K562 (cell line): ENCODE measurements around the gene MAGI3. TPM values are rescaled to one million over a fixed set of nuclear protein-coding genes. Genes with fewer than 3 reads are reported as not detected.

Experiments used
- ATAC-seq: fragments of 200-7000 bp; cut with Tn5 transposase; 3 replicates; pipeline ENCODE4 v1.9.1; 2020; ENCODE audit warnings: moderate library complexity
- BruUV-seq: library from RNA; stranded (reverse); fragments of 400-500 nt; replicated peaks from 2 replicates; lab custom pipeline; 2021; lab: Mats Ljungman, UMichigan
- CTCF ChIA-PET: fragments of 300-600 bp; formaldehyde crosslinking; extraction: SDS; loops from one replicate; lab custom pipeline; 2021; ENCODE audit warnings: low intra/inter-chr PET ratio; lab: Yijun Ruan, JAX
- POLR2A ChIA-PET: fragments of 300-600, 350-650 bp; sonication (Branson Sonifier 250); formaldehyde crosslinking; extraction: SDS; loops from one replicate; lab custom pipeline; 2021; ENCODE audit warnings: antibody characterized with exemption, inconsistent platforms; lab: Yijun Ruan, JAX
- DNase-seq, 4 experiments: peaks; one replicate each; pipeline versions ENCODE4 v3.0.0 to v3.0.0-alpha.2; 2011 to 2018; ENCODE audit warnings: low spot score in 3 of 4, mixed read lengths in 3 of 4; ENCODE audit errors: extremely low read depth in 1 of 4
- FAIRE-seq: peaks from 2 replicates; lab custom pipeline; 2011; peaks lifted over from hg19 to GRCh38; lab: Jason Lieb, UNC
- H2AFZ ChIP-seq: 2 replicates; pipeline ENCODE4 v1.6.0; 2011; ENCODE audit warnings: low read depth, low read length, control low read depth, inconsistent platforms
- H3K27ac ChIP-seq: fragments of 200-600 bp; 3 replicates; pipeline ENCODE4 v1.8.0; 2011; ENCODE audit warnings: low read depth, mild to moderate bottlenecking, control low read depth, inconsistent platforms, low read length, moderate library complexity, mixed read lengths; ENCODE audit errors: extremely low read depth
- H3K27me3 ChIP-seq, 2 experiments: fragments of 300-600 bp in 1 of 2; 2 replicates in 1 of 2; 3 replicates in 1 of 2; pipeline versions ENCODE4 v1.6.0 to v1.8.0; 2011; ENCODE audit warnings: inconsistent platforms in 2 of 2, low read length in 2 of 2, mild to moderate bottlenecking in 1 of 2, mixed read lengths in 1 of 2, moderate library complexity in 1 of 2; ENCODE audit not compliant: control insufficient read depth in 2 of 2, insufficient read depth in 2 of 2
- H3K36me3 ChIP-seq: fragments of 300-600 bp; 3 replicates; pipeline ENCODE4 v1.8.0; 2011; ENCODE audit warnings: mild to moderate bottlenecking, low read length, inconsistent platforms; ENCODE audit not compliant: control insufficient read depth, insufficient read depth
- H3K4me1 ChIP-seq, 2 experiments: fragments of 200-600 bp in 1 of 2; replicated peaks in 1 of 2; 2 replicates in 1 of 2; 3 replicates in 1 of 2; pipeline versions ENCODE4 v1.5.1 to v1.8.0; 2011; ENCODE audit warnings: inconsistent platforms in 2 of 2, low read length in 2 of 2, mild to moderate bottlenecking in 1 of 2, mixed read lengths in 1 of 2, moderate library complexity in 1 of 2; ENCODE audit not compliant: control insufficient read depth in 2 of 2, insufficient read depth in 2 of 2
- H3K4me2 ChIP-seq: 2 replicates; pipeline ENCODE4 v1.6.1; 2011; ENCODE audit warnings: low read length, control low read depth, inconsistent platforms, mixed read lengths; ENCODE audit not compliant: insufficient read depth
- H3K4me3 ChIP-seq: fragments of 200-600 bp; sonication (generic), shearing (Covaris generic); 2 replicates; pipeline ENCODE4 v1.5.1; 2016; ENCODE audit warnings: control low read depth, inconsistent platforms
- H3K79me2 ChIP-seq: fragments of 200-600 bp; 3 replicates; pipeline ENCODE4 v1.8.0; 2011; ENCODE audit warnings: low read length, inconsistent platforms; ENCODE audit not compliant: control insufficient read depth, insufficient read depth
- H3K9ac ChIP-seq, 2 experiments: 2 replicates each; pipeline versions ENCODE4 v1.6.0 to v1.6.1; 2011; ENCODE audit warnings: low read depth in 2 of 2, low read length in 2 of 2, control low read depth in 1 of 2, inconsistent platforms in 1 of 2, mild to moderate bottlenecking in 1 of 2, mixed read lengths in 1 of 2; ENCODE audit not compliant: insufficient read depth in 1 of 2
- H3K9me1 ChIP-seq: one replicate; pipeline ENCODE4 v1.6.0; 2011; ENCODE audit warnings: inconsistent platforms, mild to moderate bottlenecking, low read length, moderate library complexity; ENCODE audit not compliant: control insufficient read depth, insufficient read depth
- H3K9me3 ChIP-seq: replicated peaks from 2 replicates; pipeline ENCODE4 v1.5.1; 2011; ENCODE audit warnings: low read depth, low read length, inconsistent platforms; ENCODE audit not compliant: control insufficient read depth, insufficient read depth
- H4K20me1 ChIP-seq: replicated peaks from 2 replicates; pipeline ENCODE4 v1.6.1; 2011; ENCODE audit warnings: low read length, inconsistent platforms, mixed read lengths; ENCODE audit not compliant: control insufficient read depth, insufficient read depth
- ARID1B ChIP-seq: fragments of 450-650 bp; IDR thresholded peaks from 2 replicates; pipeline ENCODE4 v1.6.1; 2016; ENCODE audit warnings: antibody characterized with exemption, mild to moderate bottlenecking, inconsistent platforms
- C11orf30 ChIP-seq: fragments of 450-650 bp; IDR thresholded peaks from 2 replicates; pipeline ENCODE4 v1.6.1; 2016; ENCODE audit warnings: low read depth, mild to moderate bottlenecking
- CBFA2T2 ChIP-seq: fragments of 450-650 bp; conservative IDR thresholded peaks from 2 replicates; pipeline ENCODE4 v1.6.1; 2017; ENCODE audit warnings: mild to moderate bottlenecking
- CBFA2T3 ChIP-seq: fragments of 450-650 bp; IDR thresholded peaks from 2 replicates; pipeline ENCODE4 v1.6.1; 2017
- CBX1 ChIP-seq: sonication (generic); IDR thresholded peaks from 2 replicates; pipeline ENCODE4 v1.6.1; 2016; ENCODE audit warnings: antibody characterized with exemption, low read depth, mild to moderate bottlenecking
- DPF2 ChIP-seq: fragments of 450-650 bp; IDR thresholded peaks from 2 replicates; pipeline ENCODE4 v1.6.1; 2016
- EP300 ChIP-seq: IDR thresholded peaks from 2 replicates; pipeline ENCODE4 v1.6.1; 2012; ENCODE audit warnings: low read length, improper control_type of control experiment
- ETV1 ChIP-seq: fragments of 450-650 bp; conservative IDR thresholded peaks from 2 replicates; pipeline ENCODE4 v1.6.1; 2016; ENCODE audit warnings: missing genetic modification characterization, control low read depth, low read depth, missing compliant biosample characterization
- FIP1L1 ChIP-seq: fragments of 200-400 bp; formaldehyde crosslinking; IDR thresholded peaks from 2 replicates; pipeline ENCODE4 v1.6.1; 2018; ENCODE audit warnings: mild to moderate bottlenecking, low read depth, low read length; ENCODE audit not compliant: poor library complexity, severe bottlenecking
- KDM1A ChIP-seq, 2 experiments: fragments of 450-650 bp; IDR thresholded peaks; 2 replicates each; pipeline ENCODE4 v1.6.1; 2016; ENCODE audit warnings: mild to moderate bottlenecking in 2 of 2
- MAFF ChIP-seq: IDR thresholded peaks from 2 replicates; pipeline ENCODE4 v1.6.1; 2012; ENCODE audit warnings: low read length, improper control_type of control experiment
- MAFG ChIP-seq: fragments of 450-650 bp; conservative IDR thresholded peaks from 2 replicates; pipeline ENCODE4 v1.6.1; 2016; ENCODE audit warnings: missing genetic modification characterization, missing compliant biosample characterization
- MTA2 ChIP-seq: fragments of 450-650 bp; IDR thresholded peaks from 2 replicates; pipeline ENCODE4 v1.6.1; 2016; ENCODE audit warnings: low read depth
- NCOR1 ChIP-seq: fragments of 450-650 bp; IDR thresholded peaks from 2 replicates; pipeline ENCODE4 v1.6.1; 2016; ENCODE audit warnings: mild to moderate bottlenecking, moderate library complexity
- RCOR1 ChIP-seq, 2 experiments: IDR thresholded peaks; 2 replicates each; pipeline ENCODE4 v1.6.1; 2012; ENCODE audit warnings: low read depth in 2 of 2, low read length in 2 of 2, borderline replicate concordance in 1 of 2, improper control_type of control experiment in 1 of 2
- SAFB ChIP-seq: fragments of 200-400 bp; formaldehyde crosslinking; IDR thresholded peaks from 2 replicates; pipeline ENCODE4 v1.6.1; 2017; ENCODE audit warnings: low read depth, low read length, borderline replicate concordance
- SMARCA4 ChIP-seq: fragments of 450-650 bp; IDR thresholded peaks from 2 replicates; pipeline ENCODE4 v1.6.1; 2016
- SOX6 ChIP-seq: fragments of 450-650 bp; IDR thresholded peaks from 2 replicates; pipeline ENCODE4 v1.6.1; 2014; ENCODE audit warnings: mild to moderate bottlenecking
- TAL1 ChIP-seq: fragments of 450-650 bp; IDR thresholded peaks from 2 replicates; pipeline ENCODE4 v1.6.1; 2016; ENCODE audit warnings: mild to moderate bottlenecking
- TCF3 ChIP-seq: sonication (generic); formaldehyde crosslinking; IDR thresholded peaks from 2 replicates; pipeline ENCODE4 v1.4.0; 2020; ENCODE audit warnings: mild to moderate bottlenecking, missing genetic modification reagents
- TEAD4 ChIP-seq, 2 experiments: sonication (generic) in 1 of 2; formaldehyde crosslinking in 1 of 2; IDR thresholded peaks; 2 replicates each; pipeline versions ENCODE4 v1.6.1 to v1.8.0; 2012 to 2022; ENCODE audit warnings: borderline replicate concordance in 1 of 2, inconsistent platforms in 1 of 2, low read length in 1 of 2, mild to moderate bottlenecking in 1 of 2, missing genetic modification reagents in 1 of 2
- TRIM24 ChIP-seq, 2 experiments: fragments of 450-650 bp; IDR thresholded peaks; 2 replicates each; pipeline ENCODE4 v1.6.1; 2016
- ZFX ChIP-seq: sonication (generic); formaldehyde crosslinking; IDR thresholded peaks from 2 replicates; pipeline ENCODE4 v1.8.0; 2022; ENCODE audit warnings: mild to moderate bottlenecking, missing genetic modification reagents, moderate library complexity
- ZNF316 ChIP-seq: fragments of 450-650 bp; IDR thresholded peaks from 2 replicates; pipeline ENCODE4 v1.6.1; 2016
- ZSCAN32 ChIP-seq: fragments of 450-650 bp; formaldehyde crosslinking; IDR thresholded peaks from 2 replicates; pipeline ENCODE4 v1.4.0; 2020; ENCODE audit warnings: mild to moderate bottlenecking, moderate library complexity
- WGBS: fragments of 100-300 bp; shearing (Covaris generic); methylation state at CpG from one replicate; pipeline ENCODE4 v1.1.6; 2016; ENCODE audit warnings: low coverage, mixed read lengths; ENCODE audit not compliant: insufficient coverage; ENCODE audit errors: missing lambda C conversion rate; 5-methylcytosine and 5-hydroxymethylcytosine counted together
- in situ Hi-C: fragments of 300-500 bp; cut with MboI; formaldehyde crosslinking; loops from 4 replicates; pipeline ENCODE4 v1.15.0; 2018; ENCODE audit warnings: inconsistent platforms, mixed read lengths
- intact Hi-C: fragments of 100-400 bp; cut with micrococcal nuclease; formaldehyde crosslinking; loops from 2 replicates; pipeline ENCODE4 v1.14.2; 2022
- polyA plus RNA-seq, 8 experiments: library from polyadenylated mRNA; depleted of rRNA in 4 of 8; stranded (reverse) in 5 of 8; unstranded in 3 of 8; fragments of >200 nt; fragmentation: Nextera tagmentation in 2 of 8; fragmentation: Illumina TruSeq in 1 of 8; extraction: Ambion mirVana in 2 of 8; extraction: Trizol in 1 of 8; gene quantifications; 2 replicates each; pipeline versions ENCODE4 v1.2.1 to v1.2.3, GENCODE V29; 2011 to 2014; ENCODE audit warnings: inconsistent platforms in 1 of 8, missing spikeins in 1 of 8
- total RNA-seq, 7 experiments: library from RNA; depleted of rRNA in 6 of 7; stranded (reverse); fragments of >200 nt in 6 of 7; fragmentation: Illumina TruSeq in 2 of 7; extraction: Trizol in 2 of 7; gene quantifications; 2 replicates each; pipeline versions ENCODE4 v1.2.1 to v1.2.3, GENCODE V29; 2011 to 2021; ENCODE audit warnings: low replicate concordance in 1 of 7
- TF ChIP-seq, protein P1 (sequence below): IDR thresholded peaks from 2 replicates; pipeline ENCODE4 v1.6.1; 2011; ENCODE audit warnings: borderline replicate concordance, low read depth, mild to moderate bottlenecking, moderate library complexity, low read length; ENCODE audit not compliant: insufficient read depth, poor library complexity, severe bottlenecking

The MAGI3 gene
- total and polyA plus RNA-seq, 9 of the 15 experiments (the other 6 are each of a cell fraction or from before 2014, with no cell fraction given), result 1.0 to 8.6 (median 5.5) TPM

DNA sequence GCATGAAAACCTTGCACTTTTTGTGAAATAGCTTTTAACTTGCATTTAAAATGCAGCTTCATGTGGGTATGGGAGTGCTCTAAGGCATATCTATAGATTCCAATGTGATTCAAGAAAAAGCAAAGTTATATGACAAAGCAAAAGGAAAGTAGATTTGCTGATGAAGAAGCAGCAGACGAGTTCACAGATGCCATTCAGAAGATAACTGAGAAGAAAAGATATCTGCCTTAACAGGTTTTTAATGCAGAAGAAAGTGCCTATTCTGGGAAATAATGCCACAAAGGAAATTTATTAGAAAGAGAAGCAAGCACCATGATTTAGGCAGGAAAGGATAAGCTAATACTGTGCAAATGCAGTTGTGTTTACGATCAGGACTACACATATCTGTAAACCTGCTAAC is 300.9 kb downstream of the MAGI3 start:
- CTCF ChIA-PET, result no interaction called here
- BruUV-seq, result no TSS peak
- Histone ChIP-seq H3K9ac (no peak overlapping the region), H3K9me1 (no peaks in the 10 kb centered on the region), H3K27me3 (no peaks in the 10 kb centered on the region), H3K27ac (no peak overlapping the region), H3K9me3 (peaks cover 9% of the 10 kb centered on the region), H3K4me3 (no peak overlapping the region), H3K4me2 (no peak overlapping the region; the same call in 1 of the 2 replicates), H2AFZ (no peak overlapping the region), H3K36me3 (no peaks in the 10 kb centered on the region), H4K20me1 (no peaks in the 10 kb centered on the region), H3K79me2 (no peaks in the 10 kb centered on the region), H3K4me1 (peaks cover 0 to 11% of the 10 kb centered on the region in 2 experiments; a peak in 2 of 5 replicates)
- POLR2A ChIA-PET, result interaction anchor here (0.5 to 0.6 kb wide), 2 partner anchors 71 to 195 kb away, joined by 3 to 4 read pairs; no protein-coding TSS in a partner anchor
- WGBS, result 5% methylated on average over 2 of the region's 2 CpGs
- intact Hi-C loops, result loop anchor here (5.0 kb wide), 1 partner anchor 66 kb away; the partner anchor contains the start of gene PHTF1
- DNase-seq (no peak), FAIRE-seq (no peak), ATAC-seq (no peak)
- in situ Hi-C loops, result no loop called here
- TF ChIP-seq SMARCA4 (peak; percentile 28; the same call in 1 of the 2 replicates), NCOR1 (peak; percentile 42; the same call in 1 of the 2 replicates), CBX1 (no peak), SOX6 (peak; percentile 22; the same call in 1 of the 2 replicates), MAFG (peak; percentile 41; the same call in 1 of the 2 replicates), SAFB (no peak), CBFA2T3 (peak; percentile 75), FIP1L1 (no peak), ETV1 (tag) (no peak), ZFX (CRISPR knock-in tag) (no peak), TRIM24 (IDR thresholded peaks at IDR 0.05) (0 out of 4 replicates have a peak, but pooled peaks of 1 of the 2 experiments have one; percentile 12), ARID1B (peak; percentile 81), TEAD4 (IDR thresholded peaks at IDR 0.05; ENCODE audit: low read length) (peak; percentile 62; the same call in 1 of the 2 replicates), TEAD4 (CRISPR knock-in tag; IDR thresholded peaks at IDR 0.05; ENCODE audit: borderline replicate concordance) (no peak), ZSCAN32 (no peak), CBFA2T2 (peak; percentile 57), MAFF (peak; percentile 13; the same call in 1 of the 2 replicates), MTA2 (peak; percentile 60), DPF2 (peak; percentile 51; the same call in 1 of the 2 replicates), EP300 (peak; percentile 51; the same call in 1 of the 2 replicates), KDM1A (IDR thresholded peaks at IDR 0.05) (peak in 1 of 2 experiments; percentile 27; a peak in 1 of 4 replicates), TCF3 (CRISPR knock-in tag) (peak; percentile 49), C11orf30 (peak; percentile 48; the same call in 1 of the 2 replicates), TAL1 (peak; percentile 79), ZNF316 (peak; percentile 22; the same call in 1 of the 2 replicates), RCOR1 (IDR thresholded peaks at IDR 0.05; ENCODE audit: borderline replicate concordance in 1 of 2, low read depth in 2 of 2, low read length in 2 of 2) (peak in 1 of 2 experiments; percentile 34; a peak in 1 of 4 replicates)
- TF ChIP-seq, protein P1, sequence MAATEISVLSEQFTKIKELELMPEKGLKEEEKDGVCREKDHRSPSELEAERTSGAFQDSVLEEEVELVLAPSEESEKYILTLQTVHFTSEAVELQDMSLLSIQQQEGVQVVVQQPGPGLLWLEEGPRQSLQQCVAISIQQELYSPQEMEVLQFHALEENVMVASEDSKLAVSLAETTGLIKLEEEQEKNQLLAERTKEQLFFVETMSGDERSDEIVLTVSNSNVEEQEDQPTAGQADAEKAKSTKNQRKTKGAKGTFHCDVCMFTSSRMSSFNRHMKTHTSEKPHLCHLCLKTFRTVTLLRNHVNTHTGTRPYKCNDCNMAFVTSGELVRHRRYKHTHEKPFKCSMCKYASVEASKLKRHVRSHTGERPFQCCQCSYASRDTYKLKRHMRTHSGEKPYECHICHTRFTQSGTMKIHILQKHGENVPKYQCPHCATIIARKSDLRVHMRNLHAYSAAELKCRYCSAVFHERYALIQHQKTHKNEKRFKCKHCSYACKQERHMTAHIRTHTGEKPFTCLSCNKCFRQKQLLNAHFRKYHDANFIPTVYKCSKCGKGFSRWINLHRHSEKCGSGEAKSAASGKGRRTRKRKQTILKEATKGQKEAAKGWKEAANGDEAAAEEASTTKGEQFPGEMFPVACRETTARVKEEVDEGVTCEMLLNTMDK, result no peak
